ENCODE measurements around the gene ZBTB42.
A peak's percentile ranks its signal among the peaks of the same experiment; 100 is the strongest.

ZBTB42 gene

GRCh38 chr14:104800771-104801519 lies at the start of gene ZBTB42:
Gene ZBTB42, plus strand, starts transcription at chr14:104801101. Its CDS starts 97 bp downstream, at chr14:104801198.
- peak; percentile 77 for DNase-seq
- Mint-ChIP-seq H3K9me3 (no peaks in the 10 kb centered on the region), H3K4me1 (ENCODE audit: low read depth) (peaks cover 37% of the 10 kb centered on the region), H3K27me3 (peaks cover 6% of the 10 kb centered on the region), H3K4me3 (peak within 1 kb of the TSS; percentile 80), H3K36me3 (ENCODE audit: low read depth) (peaks cover 3% of the 10 kb centered on the region), H3K27ac (peak within 1 kb of the TSS; percentile 67)

- Mint-ChIP-seq H3K4me3 (peak overlapping the region; percentile 97), H3K27me3 (no peaks in the 10 kb centered on the region), H3K27ac (peak overlapping the region; percentile 95), H3K36me3 (ENCODE audit: low read depth) (peaks cover 34% of the 10 kb centered on the region), H3K9me3 (no peaks in the 10 kb centered on the region), H3K4me1 (ENCODE audit: low read depth) (peaks cover 32% of the 10 kb centered on the region)
- DNase-seq: no peak
Measured at GRCh38 chr14:104751539-104752422, 49.1 kb upstream of the ZBTB42 start.

- no peaks in the 10 kb centered on the region for H3K27me3 Mint-ChIP-seq
- H3K4me3 Mint-ChIP-seq: peak overlapping the region; percentile 97
- no peaks in the 10 kb centered on the region for H3K9me3 Mint-ChIP-seq
Measured at GRCh38 chr14:104752423-104752734, 48.5 kb upstream of the ZBTB42 start.

GRCh38 chr14:104752735-104753527 lies 48.0 kb upstream of the ZBTB42 start, which contains the start of gene SIVA1:
Gene SIVA1, plus strand, starts transcription at chr14:104753147. Its CDS starts 55 bp downstream, at chr14:104753202.
- Mint-ChIP-seq H3K27me3 (no peaks in the 10 kb centered on the region), H3K4me1 (ENCODE audit: low read depth) (peaks cover 37% of the 10 kb centered on the region), H3K4me3 (peak within 1 kb of the TSS; percentile 97), H3K9me3 (no peaks in the 10 kb centered on the region), H3K27ac (peak within 1 kb of the TSS; percentile 95), H3K36me3 (ENCODE audit: low read depth) (peaks cover 45% of the 10 kb centered on the region)
- DNase-seq: peak; percentile 100

More at GRCh38 chr14:104752423-104752734, 48.5 kb upstream of the ZBTB42 start:
- Mint-ChIP-seq H3K4me1 (ENCODE audit: low read depth) (peaks cover 37% of the 10 kb centered on the region), H3K27ac (peak overlapping the region; percentile 95), H3K36me3 (ENCODE audit: low read depth) (peaks cover 40% of the 10 kb centered on the region)
- DNase-seq: no peak

- Mint-ChIP-seq H3K9me3 (no peaks in the 10 kb centered on the region), H3K36me3 (ENCODE audit: low read depth) (peaks cover 52% of the 10 kb centered on the region), H3K27me3 (no peaks in the 10 kb centered on the region), H3K4me1 (ENCODE audit: low read depth) (peaks cover 37% of the 10 kb centered on the region), H3K4me3 (peak overlapping the region; percentile 97), H3K27ac (peak overlapping the region; percentile 95)
- peak; percentile 50 for DNase-seq
Measured at GRCh38 chr14:104753528-104754212, 47.2 kb upstream of the ZBTB42 start.

GRCh38 chr14:104754213-104754851 lies 46.6 kb upstream of the ZBTB42 start:
- no peaks in the 10 kb centered on the region for H3K27me3 Mint-ChIP-seq
- no peak for DNase-seq
- H3K36me3 Mint-ChIP-seq (ENCODE audit: low read depth): peaks cover 59% of the 10 kb centered on the region
- H3K9me3 Mint-ChIP-seq: no peaks in the 10 kb centered on the region
- peak overlapping the region; percentile 95 for H3K27ac Mint-ChIP-seq
- H3K4me1 Mint-ChIP-seq (ENCODE audit: low read depth): peaks cover 37% of the 10 kb centered on the region
- peak overlapping the region; percentile 97 for H3K4me3 Mint-ChIP-seq

GRCh38 chr14:104755621-104756020 lies 45.3 kb upstream of the ZBTB42 start:
- H3K4me3 Mint-ChIP-seq: peak overlapping the region; percentile 97
- peaks cover 37% of the 10 kb centered on the region for H3K4me1 Mint-ChIP-seq (ENCODE audit: low read depth)
- peak overlapping the region; percentile 95 for H3K27ac Mint-ChIP-seq
- DNase-seq: no peak
- no peaks in the 10 kb centered on the region for H3K27me3 Mint-ChIP-seq
- no peaks in the 10 kb centered on the region for H3K9me3 Mint-ChIP-seq
- peaks cover 72% of the 10 kb centered on the region for H3K36me3 Mint-ChIP-seq (ENCODE audit: low read depth)

- Mint-ChIP-seq H3K27ac (peak overlapping the region; percentile 79), H3K4me1 (ENCODE audit: low read depth) (peaks cover 37% of the 10 kb centered on the region), H3K27me3 (no peaks in the 10 kb centered on the region), H3K4me3 (peak overlapping the region; percentile 23), H3K36me3 (ENCODE audit: low read depth) (peaks cover 82% of the 10 kb centered on the region), H3K9me3 (no peaks in the 10 kb centered on the region)
- no peak for DNase-seq
Measured at GRCh38 chr14:104756477-104757237, 44.2 kb upstream of the ZBTB42 start.

- Mint-ChIP-seq H3K27ac (peak overlapping the region; percentile 63), H3K4me1 (ENCODE audit: low read depth) (peaks cover 37% of the 10 kb centered on the region), H3K9me3 (no peaks in the 10 kb centered on the region), H3K27me3 (no peaks in the 10 kb centered on the region), H3K4me3 (no peak overlapping the region), H3K36me3 (ENCODE audit: low read depth) (peaks cover 88% of the 10 kb centered on the region)
- no peak for DNase-seq
Measured at GRCh38 chr14:104757238-104757585, 43.7 kb upstream of the ZBTB42 start.

- no peak overlapping the region for H3K4me3 Mint-ChIP-seq
- H3K27me3 Mint-ChIP-seq: no peaks in the 10 kb centered on the region
- peaks cover 91% of the 10 kb centered on the region for H3K36me3 Mint-ChIP-seq (ENCODE audit: low read depth)
- H3K4me1 Mint-ChIP-seq (ENCODE audit: low read depth): peaks cover 37% of the 10 kb centered on the region
- H3K27ac Mint-ChIP-seq: peak overlapping the region; percentile 34
- DNase-seq: no peak
- no peaks in the 10 kb centered on the region for H3K9me3 Mint-ChIP-seq
Measured at GRCh38 chr14:104757681-104758392, 43.1 kb upstream of the ZBTB42 start.

GRCh38 chr14:104758981-104759969 lies 41.6 kb upstream of the ZBTB42 start:
- Mint-ChIP-seq H3K9me3 (no peaks in the 10 kb centered on the region), H3K27ac (no peak overlapping the region), H3K27me3 (no peaks in the 10 kb centered on the region), H3K4me3 (no peak overlapping the region), H3K36me3 (ENCODE audit: low read depth) (peaks cover 84% of the 10 kb centered on the region), H3K4me1 (ENCODE audit: low read depth) (peaks cover 29% of the 10 kb centered on the region)
- no peak for DNase-seq

- Mint-ChIP-seq H3K27ac (no peak overlapping the region), H3K4me1 (ENCODE audit: low read depth) (peaks cover 17% of the 10 kb centered on the region), H3K27me3 (no peaks in the 10 kb centered on the region), H3K4me3 (no peak overlapping the region), H3K36me3 (ENCODE audit: low read depth) (peaks cover 47% of the 10 kb centered on the region), H3K9me3 (no peaks in the 10 kb centered on the region)
- DNase-seq: no peak
Measured at GRCh38 chr14:104765517-104765916, 35.4 kb upstream of the ZBTB42 start.
